Measurements from ENCODE around the gene DEFB131B. TPM values are rescaled to one million over a fixed set of nuclear protein-coding genes. Genes with fewer than 3 reads are reported as not detected.

Gene DEFB131B
- total RNA-seq (2014; rRNA removed; shearing (Covaris generic)), result not detected in 2 replicates

GRCh38 chr11:71878059-71878458 is at the start of gene DEFB131B:
Gene DEFB131B, plus strand, starts transcription at chr11:71878453. Its CDS starts 0 bp downstream, at chr11:71878453.

GRCh38 chr11:71832811-71833210 is 45.4 kb upstream of the DEFB131B start, which contains the start of gene DEFB108B:
Gene DEFB108B, plus strand, starts transcription at chr11:71833200. Its CDS starts 0 bp downstream, at chr11:71833200.

GRCh38 chr11:71927820-71928736 is 49.8 kb downstream of the DEFB131B start, which contains the start of gene XNDC1N:
Gene XNDC1N, minus strand, starts transcription at chr11:71928594. Its CDS starts 5,241 bp downstream, at chr11:71923353.

GRCh38 chr11:71928737-71929443 is 50.6 kb downstream of the DEFB131B start, which contains the start of gene RNF121:
Gene RNF121, plus strand, starts transcription at chr11:71929046. Its CDS starts 16 bp downstream, at chr11:71929062.

Small RNAs within 50 kb of the gene (small RNA-seq; reads per million reads assigned to genes)
- gene RNA5SP342, result not detected

Other genes starting within 250 kb of the DEFB131B start
- not detected in 2 replicates for gene DEFB108B, start 45.3 kb upstream of the DEFB131B start, total RNA-seq (2014; rRNA removed; shearing (Covaris generic))
- 9.7 and 11.8 TPM in 2 replicates for gene XNDC1N, start 50.1 kb downstream of the DEFB131B start, total RNA-seq (2014; rRNA removed; shearing (Covaris generic))
- 21.9 and 24.4 TPM in 2 replicates for gene RNF121, start 50.6 kb downstream of the DEFB131B start, total RNA-seq (2014; rRNA removed; shearing (Covaris generic))
- 1.8 and 2.4 TPM in 2 replicates for gene IL18BP, start 120.5 kb downstream of the DEFB131B start, total RNA-seq (2014; rRNA removed; shearing (Covaris generic))
- 181 and 186 TPM in 2 replicates for gene NUMA1, start 202.1 kb downstream of the DEFB131B start, total RNA-seq (2014; rRNA removed; shearing (Covaris generic))
- 9.9 and 10.5 TPM in 2 replicates for gene LRRC51, start 202.4 kb downstream of the DEFB131B start, total RNA-seq (2014; rRNA removed; shearing (Covaris generic))
- gene LAMTOR1, start 224.8 kb downstream of the DEFB131B start, total RNA-seq (2014; rRNA removed; shearing (Covaris generic)), result 109 and 119 TPM in 2 replicates
- not detected in 2 replicates for gene TOMT, start 227.5 kb downstream of the DEFB131B start, total RNA-seq (2014; rRNA removed; shearing (Covaris generic))
- gene ANAPC15, start 234.2 kb downstream of the DEFB131B start, total RNA-seq (2014; rRNA removed; shearing (Covaris generic)), result 66.4 and 80.2 TPM in 2 replicates